WI38 (cell line): Measurements from ENCODE around the gene GRM2.

Experiments
- H3K4me3 ChIP-seq: 2 replicates; pipeline ENCODE4 v1.5.1; 2011; ENCODE audit warnings: low read depth, mild to moderate bottlenecking, control low read depth, low read length
- CTCF ChIP-seq: IDR thresholded peaks from 2 replicates; pipeline ENCODE4 v1.5.1; 2012; ENCODE audit warnings: low read depth, mild to moderate bottlenecking, control low read depth, low read length

Gene GRM2

GRCh38 chr3:51705276-51706020 is 1.4 kb upstream of the GRM2 start:
- H3K4me3 ChIP-seq = no peak overlapping the region
- no peak for TF ChIP-seq CTCF

DNA sequence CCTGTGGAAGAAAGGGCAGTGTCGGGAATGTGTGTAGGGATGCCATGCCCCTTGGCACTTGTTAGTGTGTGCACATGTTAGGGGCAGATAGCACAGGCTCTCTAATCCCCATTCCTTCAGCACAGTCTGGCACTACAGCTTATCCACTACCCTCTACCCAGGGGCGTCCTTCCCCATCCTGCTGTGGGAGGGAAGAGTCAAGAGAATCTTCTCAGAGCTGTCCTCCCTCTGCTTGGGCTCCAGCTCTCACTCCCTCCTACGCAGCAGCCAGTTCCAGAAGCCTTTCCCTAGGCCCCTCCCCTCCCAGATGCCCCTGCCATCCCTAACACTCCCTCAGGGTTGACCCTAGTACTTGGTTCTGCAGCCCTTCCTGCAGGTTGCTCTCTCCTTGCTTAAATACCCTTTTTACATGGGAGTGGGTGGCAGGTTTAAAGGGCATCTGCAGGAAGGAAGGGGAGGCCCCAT is 815 bp upstream of the GRM2 start:
- TF ChIP-seq CTCF = no peak
- H3K4me3 ChIP-seq = no peak overlapping the region

GRCh38 chr3:51708216-51708845 is 1.5 kb downstream of the GRM2 start:
- no peak for TF ChIP-seq CTCF
- no peak overlapping the region for H3K4me3 ChIP-seq

GRCh38 chr3:51709004-51709420 is 2.1 kb downstream of the GRM2 start:
- H3K4me3 ChIP-seq = no peak overlapping the region
- TF ChIP-seq CTCF = no peak

GRCh38 chr3:51709675-51710074 is 2.8 kb downstream of the GRM2 start:
- no peak overlapping the region for H3K4me3 ChIP-seq
- no peak for TF ChIP-seq CTCF

DNA sequence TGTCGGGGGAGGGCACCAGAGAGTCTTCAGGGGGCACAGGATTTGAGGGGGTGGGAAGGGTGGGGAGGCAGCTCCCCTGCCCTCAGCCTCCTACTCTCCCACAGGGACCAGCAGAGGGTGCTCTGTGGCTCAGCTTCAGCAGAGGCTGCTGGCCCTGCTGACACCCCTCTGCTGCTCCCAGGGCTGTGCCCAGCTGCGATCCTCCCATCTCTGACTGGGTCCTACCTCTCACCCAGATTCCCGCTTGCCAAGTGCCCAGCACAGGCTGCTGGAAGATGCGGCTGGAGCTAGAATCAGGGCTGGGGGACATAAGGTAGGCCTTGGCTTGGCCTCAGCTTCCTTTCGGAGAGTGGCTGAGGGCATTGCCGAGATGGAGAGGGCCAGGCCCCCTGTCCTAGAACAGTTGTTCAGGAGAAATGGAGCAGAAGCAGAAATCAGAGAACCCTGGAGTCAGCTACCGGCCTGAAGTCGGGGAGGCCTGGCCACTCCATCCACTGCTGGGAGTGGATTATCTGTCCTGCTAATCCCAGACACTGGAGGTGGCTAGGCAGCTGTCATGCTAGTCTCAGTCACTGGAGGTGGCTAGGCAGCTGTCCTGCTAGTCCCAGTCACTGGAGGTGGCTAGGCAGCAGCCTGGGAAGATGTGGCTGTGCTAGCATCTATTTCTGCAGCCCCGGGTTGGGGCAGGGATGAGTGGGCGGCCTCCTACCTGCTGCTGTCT is 3.9 kb downstream of the GRM2 start:
- H3K4me3 ChIP-seq = no peak overlapping the region
- no peak for TF ChIP-seq CTCF

DNA sequence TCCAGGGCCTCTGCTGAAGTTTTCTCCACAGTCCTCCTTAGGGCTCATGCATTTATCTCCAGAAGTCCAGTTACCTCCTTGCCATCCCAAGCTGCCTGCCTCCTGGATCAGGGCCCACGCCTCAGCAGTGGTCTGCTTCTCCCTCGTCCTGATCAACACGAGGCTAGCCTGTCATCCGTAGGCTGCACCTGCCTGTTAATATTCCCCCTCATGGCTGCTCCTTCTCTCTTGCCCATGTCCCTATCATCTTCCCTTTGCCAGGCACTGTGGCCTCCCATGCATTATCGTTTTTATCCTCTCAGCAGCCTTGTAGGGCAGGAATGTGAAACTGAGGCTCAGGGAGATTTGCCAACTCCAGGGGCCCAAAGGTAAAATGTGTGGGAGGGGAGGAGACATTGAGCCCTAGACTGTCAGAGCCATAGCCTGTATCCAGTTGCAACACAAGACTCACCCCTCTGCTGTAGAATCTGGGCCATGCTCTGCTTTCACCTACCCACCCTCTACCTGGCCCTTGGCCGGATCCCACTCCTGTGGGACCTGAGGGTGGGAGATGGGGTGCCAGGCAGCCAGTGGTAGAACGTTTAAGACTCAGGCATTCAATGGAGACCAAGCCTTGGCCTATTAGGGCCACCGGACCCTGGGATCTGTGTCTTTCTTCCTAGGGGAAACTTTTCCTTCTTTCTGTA is 4.6 kb downstream of the GRM2 start:
- no peak overlapping the region for H3K4me3 ChIP-seq
- TF ChIP-seq CTCF = no peak
